ENCODE data around the gene PITRM1.
A peak's percentile ranks its signal among the peaks of the same experiment; 100 is the strongest.
"Not testable (repeated sequence)": the region's sequence is repeated elsewhere in the genome, so short reads cannot be mapped to it uniquely, and the experiment has no call there.

Gene PITRM1

GRCh38 chr10:3198900-3199299 lies 26.3 kb upstream of the PITRM1 start:
- no peak for DNase-seq (ENCODE audit: low read depth)

- peak; percentile 55 for DNase-seq (ENCODE audit: low read depth)
Measured at GRCh38 chr10:3197348-3198003, 24.9 kb upstream of the PITRM1 start.

- DNase-seq (ENCODE audit: low read depth): no peak
Measured at GRCh38 chr10:3196958-3197347, 24.4 kb upstream of the PITRM1 start.

- DNase-seq (ENCODE audit: low read depth): no peak
Measured at GRCh38 chr10:3196482-3196881, 23.9 kb upstream of the PITRM1 start.

GRCh38 chr10:3195726-3196125 lies 23.1 kb upstream of the PITRM1 start:
- DNase-seq (ENCODE audit: low read depth): no peak

GRCh38 chr10:3195286-3195685 lies 22.7 kb upstream of the PITRM1 start:
- DNase-seq (ENCODE audit: low read depth): no peak

- DNase-seq (ENCODE audit: low read depth): no peak
Measured at GRCh38 chr10:3194871-3195270, 22.3 kb upstream of the PITRM1 start.

GRCh38 chr10:3193751-3194150 lies 21.2 kb upstream of the PITRM1 start:
- DNase-seq (ENCODE audit: low read depth): no peak

DNA sequence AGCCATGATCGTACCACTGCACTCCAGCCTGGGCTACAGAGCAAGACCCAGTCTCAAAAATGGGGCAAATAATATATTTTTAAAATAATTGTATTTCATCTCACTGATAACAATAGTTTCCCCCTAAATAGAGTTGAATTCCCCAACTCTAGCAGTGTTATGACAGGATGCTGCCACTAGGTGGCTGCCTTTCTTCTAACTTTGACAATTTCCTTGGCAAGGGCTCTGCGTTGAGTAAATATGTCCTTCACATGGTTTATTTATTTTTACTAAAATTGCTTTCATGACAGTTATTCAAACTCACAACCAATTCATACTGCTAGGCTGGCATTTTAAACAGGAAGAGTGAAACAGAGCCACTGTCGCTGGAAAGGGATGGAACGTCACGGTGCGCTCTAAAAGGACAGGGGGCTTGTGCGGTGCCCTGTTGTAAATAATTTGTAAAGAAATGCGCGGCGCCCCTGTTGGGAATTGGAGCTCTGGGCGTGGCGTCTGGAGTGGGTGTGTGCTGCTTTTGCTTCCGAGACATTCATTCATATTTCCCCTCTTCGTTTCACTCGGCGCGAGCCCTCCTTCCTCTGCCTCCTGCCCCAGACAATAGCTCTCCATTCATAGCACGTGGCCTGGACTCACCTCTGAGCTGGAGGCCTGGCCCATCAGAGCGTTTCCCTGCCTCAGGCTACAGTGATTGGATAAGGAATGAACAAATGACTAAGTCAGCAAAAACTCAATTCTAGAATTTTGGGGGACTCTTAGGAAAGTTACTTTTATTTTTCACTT lies 20.5 kb upstream of the PITRM1 start:
- peak; percentile 36 for DNase-seq (ENCODE audit: low read depth)

DNA sequence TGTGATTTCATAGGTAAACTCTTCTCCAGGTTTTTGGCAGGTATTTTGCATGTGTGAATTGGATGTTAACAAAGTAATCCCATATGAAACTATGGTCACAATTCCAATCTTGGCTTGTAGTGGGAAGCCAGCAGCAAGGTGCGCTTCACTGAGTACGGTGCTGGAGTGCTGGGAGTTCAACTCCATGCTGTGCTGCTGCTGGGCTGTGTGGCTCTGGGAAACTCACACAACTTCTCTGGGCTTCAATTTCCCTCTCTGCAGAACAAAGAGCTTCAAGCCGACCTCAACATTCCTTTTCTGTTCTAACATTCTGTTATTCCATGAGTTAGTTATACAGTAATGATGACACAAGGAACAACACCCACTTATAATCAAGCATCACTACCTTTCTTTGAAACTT lies 18.2 kb upstream of the PITRM1 start:
- no peak for DNase-seq (ENCODE audit: low read depth)

DNA sequence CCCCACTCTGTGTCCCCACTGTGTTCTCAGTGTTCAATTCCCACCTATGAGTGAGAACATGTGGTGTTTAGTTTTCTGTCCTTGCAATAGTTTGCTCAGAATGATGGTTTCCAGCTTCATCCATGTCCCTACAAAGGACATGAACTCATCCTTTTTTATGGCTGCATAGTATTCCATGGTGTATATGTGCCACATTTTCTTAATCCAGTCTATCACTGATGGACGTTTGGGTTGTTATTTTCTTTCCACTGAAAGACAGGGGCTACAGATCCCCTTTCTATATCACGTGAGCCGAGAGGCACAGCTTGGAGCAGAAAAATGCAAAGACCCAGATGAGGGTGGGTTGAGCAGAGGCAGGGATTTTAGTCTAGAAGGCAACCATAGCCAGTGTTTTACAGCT lies 14.6 kb upstream of the PITRM1 start:
- DNase-seq (ENCODE audit: low read depth): not testable (repeated sequence)

- peak; percentile 31 for DNase-seq (ENCODE audit: low read depth)
Measured at GRCh38 chr10:3186368-3186767, 13.8 kb upstream of the PITRM1 start.

GRCh38 chr10:3185386-3185785 lies 12.8 kb upstream of the PITRM1 start:
- DNase-seq (ENCODE audit: low read depth): no peak

DNA sequence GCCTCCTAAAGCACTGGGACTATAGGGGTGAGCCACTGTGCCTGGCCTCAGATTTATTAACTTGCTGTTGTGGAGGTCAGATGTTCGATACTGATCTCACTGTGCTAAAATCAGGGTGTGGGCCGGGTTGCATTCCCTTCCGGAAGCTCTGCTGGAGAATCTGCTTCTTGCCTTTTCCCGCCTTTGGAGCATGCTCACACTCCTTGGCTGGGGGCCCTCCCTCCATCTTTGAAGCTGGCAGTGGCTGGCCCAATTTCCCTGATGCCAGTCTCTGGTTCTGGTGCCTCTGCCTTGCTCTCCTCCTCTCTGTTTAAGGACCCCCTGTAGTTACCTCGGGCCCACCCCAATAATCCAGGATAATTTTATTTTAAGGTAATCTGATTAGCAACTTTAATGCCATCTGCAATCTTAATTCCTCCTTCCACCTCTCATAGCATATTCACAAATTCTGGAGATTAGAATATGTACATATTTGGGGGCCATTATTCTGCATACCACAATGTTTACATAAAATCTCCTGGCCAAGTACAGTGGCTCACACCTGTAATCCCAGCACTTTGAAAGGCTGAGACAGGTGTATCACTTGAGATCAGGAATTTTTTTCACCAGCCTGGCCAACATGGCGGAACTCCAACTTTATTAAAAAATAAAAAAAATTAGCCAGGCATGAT lies 7.9 kb upstream of the PITRM1 start:
- DNase-seq (ENCODE audit: low read depth): no peak

DNA sequence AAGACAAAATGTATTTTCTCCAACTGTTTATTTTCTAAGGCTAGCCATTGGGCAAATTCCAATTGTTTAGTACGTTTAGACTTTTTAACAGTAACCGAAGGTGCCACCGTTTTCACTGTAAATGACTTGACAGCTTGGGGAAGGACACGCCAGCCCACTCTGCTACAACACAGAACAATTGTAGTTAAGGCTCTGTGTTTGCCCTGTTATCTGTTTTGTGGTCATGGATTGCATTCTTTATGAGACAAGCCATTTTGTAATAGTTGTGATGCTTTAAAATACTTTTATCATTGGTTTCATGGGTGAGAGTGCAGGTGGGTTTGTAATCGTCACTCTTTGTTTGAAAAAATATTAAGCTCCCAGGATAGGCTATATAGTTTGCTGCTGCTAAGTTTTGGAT lies 6.6 kb upstream of the PITRM1 start:
- DNase-seq (ENCODE audit: low read depth): no peak

- DNase-seq (ENCODE audit: low read depth): no peak
Measured at GRCh38 chr10:3178042-3178441, 5.5 kb upstream of the PITRM1 start.

DNA sequence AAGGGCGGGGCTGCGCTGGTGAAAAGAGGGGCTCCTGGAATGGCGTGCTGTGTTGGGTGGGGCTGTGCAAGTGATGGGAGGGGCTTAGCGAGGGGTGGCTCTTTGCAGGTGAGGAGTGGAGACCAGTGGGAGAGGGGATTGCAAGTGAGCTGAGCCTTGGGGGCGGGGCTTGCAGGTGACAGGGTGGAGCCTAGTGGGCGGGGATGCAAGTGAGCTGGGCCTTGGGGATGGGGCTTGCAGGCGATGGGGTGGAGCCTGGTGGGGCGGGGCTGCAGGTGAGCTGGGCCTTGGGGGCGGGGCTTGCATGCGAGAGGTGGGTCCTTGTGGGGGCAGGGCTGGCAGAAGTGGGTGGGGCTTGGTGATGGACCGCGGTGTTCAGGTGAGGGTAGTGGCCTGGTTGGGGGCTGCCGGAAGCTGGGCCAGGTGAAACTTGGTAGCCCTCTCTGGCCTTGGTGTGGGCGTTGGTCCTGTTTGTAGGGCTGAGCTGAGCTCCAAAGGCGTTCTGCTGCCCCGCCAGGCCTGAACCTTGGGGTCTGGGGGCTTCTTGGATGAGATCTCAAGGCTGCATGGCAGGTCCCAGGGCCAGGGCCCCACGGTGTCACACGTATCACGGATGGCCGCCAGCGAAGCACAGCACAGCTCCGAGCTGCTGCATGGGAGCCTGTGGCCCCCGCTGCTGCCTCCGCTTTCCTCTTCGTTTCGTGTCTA lies 743 bp upstream of the PITRM1 start:
- no peak for DNase-seq (ENCODE audit: low read depth)

- DNase-seq (ENCODE audit: low read depth): peak; percentile 30
Measured at GRCh38 chr10:3172081-3172445, 519 bp downstream of the PITRM1 start.

DNA sequence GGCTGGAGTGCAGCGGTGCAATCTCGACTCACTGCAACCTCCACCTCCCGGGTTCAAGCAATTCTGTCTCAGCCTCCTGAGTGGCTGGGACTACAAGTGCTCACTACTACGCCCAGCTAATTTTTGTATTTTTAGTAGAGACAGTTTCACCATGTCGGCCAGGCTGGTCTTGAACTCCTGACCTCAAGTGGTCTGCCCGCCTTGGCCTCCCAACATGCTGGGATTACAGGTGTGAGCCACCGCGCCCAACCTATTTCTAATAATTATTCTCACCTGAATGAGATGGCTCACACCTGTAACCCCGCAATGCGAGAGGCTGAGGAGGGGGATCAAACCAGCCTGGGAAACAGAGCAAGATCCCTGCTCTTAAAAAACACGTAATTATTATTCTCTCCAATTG lies 1.1 kb downstream of the PITRM1 start:
- not testable (repeated sequence) for DNase-seq (ENCODE audit: low read depth)

- DNase-seq (ENCODE audit: low read depth): no peak
Measured at GRCh38 chr10:3169673-3170072, 2.9 kb downstream of the PITRM1 start.

DNA sequence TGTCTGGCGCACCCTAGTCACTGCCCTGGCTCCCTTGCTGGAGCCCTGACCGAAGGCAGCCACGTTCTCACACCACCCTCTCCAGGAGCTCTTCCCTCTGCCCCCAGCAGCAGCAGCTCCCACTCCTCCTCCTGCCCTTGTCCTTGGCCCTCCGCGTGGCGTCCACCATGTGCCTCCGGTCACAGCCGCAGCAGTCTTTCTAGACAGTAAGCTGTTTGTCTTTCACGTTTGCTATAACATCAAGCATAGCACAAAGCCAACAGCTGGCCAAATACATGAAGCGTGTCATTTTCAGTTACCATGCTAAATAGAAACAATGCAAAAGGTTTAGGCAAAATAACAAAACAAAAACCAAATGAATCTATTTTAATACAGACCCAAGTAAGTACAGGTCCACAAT lies 3.3 kb downstream of the PITRM1 start:
- no peak for DNase-seq (ENCODE audit: low read depth)

- DNase-seq (ENCODE audit: low read depth): no peak
Measured at GRCh38 chr10:3167611-3168330, 4.8 kb downstream of the PITRM1 start.

Data from activated gamma-delta T cell treated with anti-CD3 and anti-CD28 coated beads, Interleukin-2, amount 50 U/mL, for 16 hours (primary cell).